Stimulated activated CD4-positive, alpha-beta T cell treated with anti-CD3 and anti-CD28 coated beads, Interleukin-1b, Interleukin-23, amount 100 ng/mL, for 24 hours (primary cell): Measurements from ENCODE around the gene RABAC1.
"Not testable (repeated sequence)": the region's sequence is repeated elsewhere in the genome, so short reads cannot be mapped to it uniquely, and the experiment has no call there.

Source experiments
- DNase-seq, 4 experiments: peaks; one replicate each; pipeline ENCODE4 v3.0.0-alpha.2; 2020; ENCODE audit warnings: low read depth in 4 of 4, low spot score in 1 of 4

Gene RABAC1

GRCh38 chr19:41917676-41918075 is 41.4 kb downstream of the RABAC1 start:
- no peak for DNase-seq

GRCh38 chr19:41915776-41916414 is 43.2 kb downstream of the RABAC1 start:
- DNase-seq, result no peak

GRCh38 chr19:41915021-41915775 is 43.9 kb downstream of the RABAC1 start:
- no peak for DNase-seq

GRCh38 chr19:41914424-41914834 is 44.7 kb downstream of the RABAC1 start:
- DNase-seq, result not testable (repeated sequence)

- no peak for DNase-seq
These were observed 45.3 kb downstream of the RABAC1 start for GRCh38 chr19:41913538-41914423.

- DNase-seq, result no peak
These were observed 46.1 kb downstream of the RABAC1 start for GRCh38 chr19:41912899-41913537.

GRCh38 chr19:41911889-41912731 is 47.0 kb downstream of the RABAC1 start:
- DNase-seq, result no peak

- DNase-seq, result no peak
These were observed 47.9 kb downstream of the RABAC1 start for GRCh38 chr19:41910992-41911888.

- no peak for DNase-seq
These were observed 48.7 kb downstream of the RABAC1 start for GRCh38 chr19:41910240-41910991.

- DNase-seq, result no peak
These were observed 49.4 kb downstream of the RABAC1 start for GRCh38 chr19:41909706-41910105.

GRCh38 chr19:41908724-41909464 is 50.2 kb downstream of the RABAC1 start:
- DNase-seq, result no peak

GRCh38 chr19:41907994-41908615 is 51.0 kb downstream of the RABAC1 start:
- no peak for DNase-seq

GRCh38 chr19:41906916-41907680 is 52.0 kb downstream of the RABAC1 start:
- DNase-seq, result no peak
